Right renal cortex interstitium (tissue), 3 donors: ENCODE data around the gene CD101. TPM values are rescaled to one million over a fixed set of nuclear protein-coding genes. Genes with fewer than 3 reads are reported as not detected.

Source experiments
- polyA plus RNA-seq, 3 donors: library from polyadenylated mRNA; unstranded; fragments of 120-200 nt; gene quantifications; one replicate each; pipeline ENCODE4 v1.2.1, GENCODE V29; 2013; ENCODE audit not compliant: insufficient read length in 3 of 3

CD101 gene
- polyA plus RNA-seq, 3 donors, result 1.5 to 1.8 (median 1.5) TPM

Other genes starting within 250 kb of the CD101 start
- gene CD2, start 247.3 kb upstream of the CD101 start, polyA plus RNA-seq, result 1 to 10 TPM in 1 of 3 donors, under 1 TPM in 2; 0.35 to 1.1 (median 0.61) TPM
- 10 to 100 TPM; 52.4 to 59.8 (median 59.2) TPM for gene PTGFRN, start 91.8 kb upstream of the CD101 start, polyA plus RNA-seq
- gene TTF2, start 58.6 kb downstream of the CD101 start, polyA plus RNA-seq, result 10 to 100 TPM; 20.1 to 24.5 (median 24.2) TPM
- gene TRIM45, start 120.0 kb downstream of the CD101 start, polyA plus RNA-seq, result 10 to 100 TPM; 15.0 to 15.1 (median 15.1) TPM
- gene VTCN1, start 209.2 kb downstream of the CD101 start, polyA plus RNA-seq, result 10 to 100 TPM; 20.5 to 32.3 (median 28.2) TPM